Ectodermal cell (in vitro differentiated cells): ENCODE results near the gene CPN2.

Experiments used
- H3K27ac ChIP-seq: 2 replicates; pipeline ENCODE4 v1.7.0; 2013; ENCODE audit warnings: mild to moderate bottlenecking, low read depth, low read length; ENCODE audit not compliant: insufficient read depth, poor library complexity, severe bottlenecking
- H3K27me3 ChIP-seq: 2 replicates; pipeline ENCODE4 v1.7.0; 2013; ENCODE audit warnings: mild to moderate bottlenecking, low read length; ENCODE audit not compliant: insufficient read depth, control insufficient read depth, poor library complexity, severe bottlenecking
- H3K36me3 ChIP-seq: one replicate; pipeline ENCODE4 v1.7.0; 2013; ENCODE audit warnings: low read length; ENCODE audit not compliant: control insufficient read depth, insufficient read depth
- H3K4me1 ChIP-seq: one replicate; pipeline ENCODE4 v1.7.0; 2013; ENCODE audit warnings: low read length; ENCODE audit not compliant: control insufficient read depth, insufficient read depth
- H3K4me3 ChIP-seq: 2 replicates; pipeline ENCODE4 v1.7.0; 2013; ENCODE audit warnings: low read depth, low read length, control low read depth; ENCODE audit not compliant: insufficient read depth
- H3K9me3 ChIP-seq: 2 replicates; pipeline ENCODE4 v1.7.0; 2013; ENCODE audit warnings: mild to moderate bottlenecking, low read length, moderate library complexity; ENCODE audit not compliant: control insufficient read depth
- WGBS, 2 experiments: methylation state at CpG; one replicate each; pipeline ENCODE4 v1.1.7; 2013; ENCODE audit warnings: missing lambda C conversion rate in 2 of 2; 5-methylcytosine and 5-hydroxymethylcytosine counted together

CPN2 gene

DNA sequence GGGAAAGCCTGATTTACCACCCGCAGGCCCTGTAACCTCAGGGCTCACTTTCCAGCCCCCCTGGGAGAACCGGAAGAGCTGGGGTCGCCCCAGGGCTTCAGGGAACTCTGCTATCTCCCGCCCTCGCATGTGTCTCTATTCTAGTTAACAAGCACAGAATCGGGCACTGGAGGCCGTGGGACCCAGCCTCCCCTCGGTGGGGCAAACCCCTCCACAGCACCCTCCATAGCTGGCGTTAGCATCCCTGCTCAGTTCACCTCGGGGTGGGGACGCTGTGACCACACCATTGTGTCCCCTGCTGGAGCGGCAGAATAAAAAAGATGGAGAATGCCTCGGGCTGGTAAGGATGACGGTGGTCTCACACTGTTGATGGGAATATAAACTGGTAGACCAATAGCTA, 21.9 kb upstream of the CPN2 start:
- Histone ChIP-seq H3K27ac (no peak overlapping the region), H3K4me1 (peaks cover 26% of the 10 kb centered on the region), H3K4me3 (no peak overlapping the region), H3K9me3 (no peaks in the 10 kb centered on the region), H3K27me3 (peaks cover 19% of the 10 kb centered on the region), H3K36me3 (no peaks in the 10 kb centered on the region)
- 94 to 95% methylated on average over 14 of the region's 14 CpGs for WGBS, 2 experiments

DNA sequence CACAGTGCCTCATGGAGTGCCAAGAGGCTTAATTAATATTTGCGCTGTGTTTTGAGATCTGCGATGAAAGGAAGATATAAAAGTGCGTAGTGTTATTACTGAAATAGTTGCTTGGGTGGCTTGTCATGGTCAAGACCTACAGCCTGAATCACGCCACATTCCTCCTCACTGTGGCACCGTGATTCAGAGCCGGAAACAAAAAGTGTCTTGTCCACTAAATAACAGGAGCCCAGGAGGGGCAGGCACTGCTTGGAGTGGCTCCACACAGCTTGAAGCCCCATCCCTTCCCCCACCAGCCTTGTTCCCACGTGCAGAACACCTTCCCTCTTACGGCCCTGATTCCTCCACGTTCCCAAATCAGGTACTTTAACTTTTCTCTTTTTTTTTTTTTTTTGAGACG, 19.6 kb upstream of the CPN2 start:
- WGBS, 2 experiments: 64 to 73% methylated on average over 10 of the region's 10 CpGs
- Histone ChIP-seq H3K27me3 (peaks cover 23% of the 10 kb centered on the region), H3K4me1 (peaks cover 24% of the 10 kb centered on the region), H3K36me3 (no peaks in the 10 kb centered on the region), H3K9me3 (no peaks in the 10 kb centered on the region), H3K27ac (no peak overlapping the region), H3K4me3 (no peak overlapping the region)

DNA sequence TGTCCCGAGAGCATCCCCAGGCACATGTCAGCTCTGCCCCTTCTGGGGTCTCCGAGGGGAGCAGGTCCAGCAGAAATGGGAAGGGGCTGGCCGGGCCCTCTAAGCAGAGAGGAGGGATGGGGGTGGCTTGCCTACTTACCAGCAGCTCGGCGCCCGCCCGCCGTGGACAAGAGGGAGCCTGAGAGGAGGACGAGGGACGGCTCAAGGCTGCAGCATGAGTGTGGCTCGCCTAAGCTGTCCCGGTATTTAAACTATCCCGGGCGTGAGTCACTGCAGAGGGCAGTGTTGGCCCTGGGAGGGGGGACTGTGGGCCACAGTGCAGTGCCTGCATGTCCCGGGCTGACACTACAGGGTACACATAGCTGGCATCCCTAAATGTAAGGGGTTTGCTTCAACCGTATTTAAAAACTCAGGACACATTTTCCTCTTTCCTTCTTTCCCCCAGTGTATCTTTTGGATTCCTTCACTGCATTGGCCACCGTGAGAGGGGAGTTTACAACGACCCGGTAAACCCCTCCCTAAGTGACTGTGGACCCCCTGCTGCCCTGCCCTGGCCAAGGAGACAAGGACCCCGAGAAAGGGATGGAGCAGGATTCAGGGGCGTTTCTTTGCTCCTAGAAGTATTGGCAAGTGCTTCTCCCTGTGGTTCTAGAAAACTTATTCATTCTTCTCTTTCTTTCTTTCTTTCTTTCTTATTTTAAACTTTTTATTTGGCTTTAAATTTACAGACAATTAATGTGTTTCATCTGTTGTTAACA, 18.6 kb upstream of the CPN2 start, which contains the start of gene LRRC15:
LRRC15 (minus strand) TSS at position 222 of the 758 bp plus-strand sequence. CDS start 8,700 bp downstream, outside the sequence.
- peaks cover 23% of the 10 kb centered on the region for H3K27me3 ChIP-seq
- no peaks in the 10 kb centered on the region for H3K9me3 ChIP-seq
- no peak within 1 kb of the TSS for H3K4me3 ChIP-seq
- 17 to 19% methylated on average over 21 of the region's 21 CpGs for WGBS, 2 experiments
- no peak within 1 kb of the TSS for H3K27ac ChIP-seq
- peaks cover 26% of the 10 kb centered on the region for H3K4me1 ChIP-seq
- no peaks in the 10 kb centered on the region for H3K36me3 ChIP-seq

DNA sequence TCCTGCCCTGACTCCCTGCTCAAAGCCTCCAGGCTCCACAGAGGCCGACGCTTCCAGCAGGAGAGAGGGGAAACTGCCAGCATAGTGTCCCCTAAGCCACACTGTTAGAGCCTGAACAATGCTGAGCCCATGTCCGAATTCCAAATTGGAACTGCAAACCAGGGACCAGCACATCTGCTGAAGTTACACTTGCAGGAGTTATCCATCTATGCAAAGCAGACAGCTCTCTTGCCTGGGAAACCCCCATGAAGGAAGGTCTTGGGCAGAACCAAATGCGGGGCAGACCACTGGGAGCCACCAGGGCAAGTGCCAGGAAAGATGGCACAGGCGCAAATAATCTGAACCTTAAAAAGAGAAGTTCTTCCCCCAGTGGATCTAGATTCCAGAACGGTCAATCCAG, 17.8 kb upstream of the CPN2 start:
- H3K27me3 ChIP-seq: peaks cover 23% of the 10 kb centered on the region
- peaks cover 28% of the 10 kb centered on the region for H3K4me1 ChIP-seq
- no peak overlapping the region for H3K27ac ChIP-seq
- H3K4me3 ChIP-seq: no peak overlapping the region
- 82 to 84% methylated on average over 6 of the region's 6 CpGs for WGBS, 2 experiments
- H3K36me3 ChIP-seq: no peaks in the 10 kb centered on the region
- no peaks in the 10 kb centered on the region for H3K9me3 ChIP-seq

DNA sequence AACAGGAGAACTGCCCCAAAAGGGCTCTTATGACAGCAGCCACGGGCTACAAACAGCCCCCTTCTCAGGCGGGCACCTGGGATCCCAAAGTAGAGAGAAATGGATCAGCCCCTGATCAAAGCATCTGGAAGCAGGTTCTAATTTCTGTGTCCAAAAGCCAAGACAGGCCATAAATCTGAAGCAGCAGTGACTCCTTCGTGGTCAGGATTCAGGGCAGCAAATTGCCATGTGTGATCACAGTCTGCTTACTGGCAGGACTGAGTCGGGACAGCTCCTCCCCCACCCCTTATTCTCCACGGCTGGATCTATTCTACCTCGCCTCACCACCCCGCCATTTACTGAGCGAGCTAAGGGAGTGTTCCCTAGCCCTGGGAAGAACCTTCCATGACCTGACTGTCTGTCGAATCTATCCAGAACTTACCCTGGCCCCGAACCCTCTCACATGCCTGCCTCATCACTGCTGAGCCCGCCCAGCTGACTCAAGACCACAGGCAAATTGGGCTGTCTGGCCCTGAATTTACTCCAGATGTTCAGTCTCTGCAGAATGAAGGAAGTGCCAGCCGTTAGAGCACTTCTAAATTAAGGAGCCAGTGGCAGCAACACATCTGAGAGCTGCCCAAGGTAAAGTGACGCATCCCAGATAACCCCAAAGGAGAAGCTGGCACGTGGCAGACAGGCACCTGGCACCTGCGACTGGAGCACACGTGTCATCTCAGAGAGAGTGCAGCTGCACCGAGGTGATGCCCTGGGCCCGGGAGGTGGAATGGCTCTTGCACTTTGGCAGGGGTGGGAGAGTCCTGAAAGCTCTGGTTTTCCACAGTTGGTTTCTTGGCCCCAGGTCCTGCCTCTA, 17.1 kb upstream of the CPN2 start:
- WGBS, 2 experiments: 66 to 68% methylated on average over 18 of the region's 18 CpGs
- H3K27ac ChIP-seq: no peak overlapping the region

DNA sequence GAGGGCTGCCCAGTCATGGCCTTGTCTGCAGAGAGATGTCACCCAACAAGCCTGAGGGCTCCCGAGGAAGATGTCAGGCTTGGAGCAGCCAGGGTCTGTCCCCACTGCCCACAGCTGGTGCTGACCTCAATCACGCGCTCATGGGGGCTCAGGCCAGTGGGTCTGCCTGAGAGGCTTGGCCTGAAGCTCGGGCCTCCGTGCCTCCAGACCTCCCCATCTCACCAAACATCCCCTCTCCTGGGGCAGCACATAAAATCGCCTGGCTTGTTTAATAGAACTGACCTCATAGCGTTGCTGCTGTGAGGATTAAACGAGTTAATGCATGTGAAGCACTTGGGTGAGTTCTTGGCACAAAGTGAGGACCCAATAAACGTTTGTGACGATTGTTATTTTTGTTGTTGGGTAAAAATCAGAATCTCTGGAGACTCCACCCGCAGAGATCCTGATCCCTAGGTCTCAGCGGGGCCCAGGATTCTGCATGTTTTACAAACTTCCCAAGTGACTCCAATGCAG, 14.9 kb upstream of the CPN2 start:
- WGBS, 2 experiments: 92 to 93% methylated on average over 12 of the region's 12 CpGs
- peaks cover 28% of the 10 kb centered on the region for H3K4me1 ChIP-seq
- H3K9me3 ChIP-seq: no peaks in the 10 kb centered on the region
- no peaks in the 10 kb centered on the region for H3K36me3 ChIP-seq
- no peak overlapping the region for H3K27ac ChIP-seq
- peaks cover 23% of the 10 kb centered on the region for H3K27me3 ChIP-seq
- no peak overlapping the region for H3K4me3 ChIP-seq

More for the DNA sequence above, 17.1 kb upstream of the CPN2 start:
- H3K4me3 ChIP-seq: no peak overlapping the region
- no peaks in the 10 kb centered on the region for H3K36me3 ChIP-seq
- no peaks in the 10 kb centered on the region for H3K9me3 ChIP-seq
- peaks cover 23% of the 10 kb centered on the region for H3K27me3 ChIP-seq
- peaks cover 28% of the 10 kb centered on the region for H3K4me1 ChIP-seq

DNA sequence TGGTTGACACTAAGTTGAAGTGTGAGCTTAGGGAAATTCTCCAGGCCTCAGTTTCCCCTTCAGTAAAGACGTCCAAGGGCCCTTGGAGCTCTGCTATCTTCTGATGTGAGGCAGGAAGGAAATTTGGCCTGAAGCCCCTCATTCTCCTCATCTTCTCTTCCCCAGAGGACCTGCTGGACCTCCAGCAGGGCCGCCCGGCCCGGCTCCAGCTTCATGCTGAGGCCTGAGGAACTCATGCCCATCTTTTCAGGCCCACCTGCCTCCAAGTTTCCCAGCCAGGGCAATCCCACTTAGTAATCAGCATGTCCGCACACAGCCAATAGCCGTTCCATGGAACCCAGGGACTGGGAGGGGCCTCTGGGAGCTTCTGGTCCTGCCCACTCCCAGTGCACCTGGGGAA, 14.4 kb upstream of the CPN2 start:
- Histone ChIP-seq H3K27ac (no peak overlapping the region), H3K27me3 (peaks cover 23% of the 10 kb centered on the region)
- 88 to 94% methylated on average over 6 of the region's 6 CpGs for WGBS, 2 experiments

DNA sequence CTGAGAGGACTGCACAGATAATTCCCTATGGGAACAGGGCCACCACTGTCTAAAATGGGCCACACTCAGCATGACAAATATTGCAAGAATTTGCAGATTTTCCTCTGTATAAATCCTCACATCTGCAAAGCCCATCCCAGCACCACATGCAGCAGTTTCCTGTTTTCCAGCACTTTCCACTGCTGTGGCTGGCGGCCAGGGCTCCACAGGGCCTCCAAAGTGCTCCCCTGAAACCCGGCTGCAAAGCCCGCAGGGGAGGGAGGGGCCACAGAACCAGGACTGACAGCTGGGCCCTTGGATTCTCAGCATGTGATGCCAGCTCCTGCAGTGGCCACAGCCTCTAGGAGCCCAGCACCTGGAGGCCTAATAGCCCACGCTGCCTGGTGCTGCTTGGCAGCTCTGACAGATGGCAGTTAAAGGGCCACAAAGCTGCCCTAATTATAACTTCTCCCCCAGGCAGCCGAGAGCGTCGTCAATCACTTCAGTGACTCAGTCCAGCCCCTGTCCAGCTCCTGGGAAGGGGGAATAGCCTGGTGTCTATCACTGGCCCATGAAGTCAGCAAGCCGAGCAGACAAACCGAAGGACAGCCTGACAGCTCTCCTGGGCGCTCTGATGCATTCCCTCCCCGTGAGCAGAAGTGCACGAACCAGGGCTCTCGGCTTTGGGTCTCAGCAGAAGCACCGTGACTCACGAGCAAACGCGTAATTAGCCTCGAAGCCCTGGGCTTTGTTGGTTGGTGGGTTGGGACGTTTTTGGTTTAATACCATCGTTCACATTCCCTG, 13.7 kb upstream of the CPN2 start:
- no peak overlapping the region for H3K27ac ChIP-seq
- 36 to 44% methylated on average over 20 of the region's 20 CpGs for WGBS, 2 experiments
- no peaks in the 10 kb centered on the region for H3K9me3 ChIP-seq
- H3K27me3 ChIP-seq: peaks cover 21% of the 10 kb centered on the region
- H3K4me1 ChIP-seq: peaks cover 17% of the 10 kb centered on the region
- no peaks in the 10 kb centered on the region for H3K36me3 ChIP-seq
- H3K4me3 ChIP-seq: no peak overlapping the region

More for the DNA sequence above, 14.4 kb upstream of the CPN2 start:
- Histone ChIP-seq H3K36me3 (no peaks in the 10 kb centered on the region), H3K4me3 (no peak overlapping the region), H3K4me1 (peaks cover 24% of the 10 kb centered on the region), H3K9me3 (no peaks in the 10 kb centered on the region)

DNA sequence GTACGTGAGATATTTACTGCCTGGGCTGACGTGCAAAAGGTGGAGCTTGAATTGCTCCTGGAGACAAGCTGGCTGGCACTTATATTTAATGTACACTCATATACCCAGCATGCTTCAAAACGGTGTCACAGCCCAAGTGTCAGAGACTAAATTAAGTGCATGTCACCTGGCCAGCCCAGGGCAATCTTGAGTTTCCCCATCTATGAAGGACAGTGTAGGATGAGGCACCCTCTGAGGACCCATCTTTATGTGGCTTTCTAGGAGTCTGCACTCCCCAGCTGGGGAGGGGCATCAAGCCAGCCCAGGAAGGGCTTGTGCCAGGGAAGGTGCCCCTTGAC, 13.2 kb upstream of the CPN2 start:
- Histone ChIP-seq H3K36me3 (no peaks in the 10 kb centered on the region), H3K4me3 (no peak overlapping the region), H3K27ac (no peak overlapping the region), H3K27me3 (peaks cover 16% of the 10 kb centered on the region), H3K9me3 (no peaks in the 10 kb centered on the region), H3K4me1 (peaks cover 16% of the 10 kb centered on the region)
- 93 to 96% methylated on average over 3 of the region's 3 CpGs for WGBS, 2 experiments
